K562 (cell line): ENCODE data around the gene GHITM. TPM values are rescaled to one million over a fixed set of nuclear protein-coding genes. Genes with fewer than 3 reads are reported as not detected.

ENCODE experiments used
- BDP1 ChIP-seq: IDR thresholded peaks from 3 replicates; pipeline ENCODE4 v1.6.1; 2011; ENCODE audit not compliant: insufficient read length, insufficient read depth
- CBX3 ChIP-seq, 2 experiments: IDR thresholded peaks; 1 replicate in 1 of 2; 2 replicates in 1 of 2; pipeline ENCODE4 v1.6.1; 2012; ENCODE audit warnings: inconsistent platforms in 2 of 2, low read length in 2 of 2, borderline replicate concordance in 1 of 2, control low read depth in 1 of 2
- COPS2 ChIP-seq: fragments of 450-650 bp; conservative IDR thresholded peaks from 2 replicates; pipeline ENCODE4 v1.6.1; 2016; ENCODE audit warnings: mild to moderate bottlenecking, moderate library complexity
- ETV5 ChIP-seq: sonication (generic); formaldehyde crosslinking; IDR thresholded peaks from 2 replicates; pipeline ENCODE4 v1.4.0; 2020; ENCODE audit warnings: low read depth, mild to moderate bottlenecking, missing genetic modification reagents
- MTA1 ChIP-seq: fragments of 450-650 bp; IDR thresholded peaks from 2 replicates; pipeline ENCODE4 v1.6.1; 2017; ENCODE audit warnings: borderline replicate concordance
- POLR2G ChIP-seq: fragments of 200-400 bp; formaldehyde crosslinking; IDR thresholded peaks from 2 replicates; pipeline ENCODE4 v1.6.1; 2017; ENCODE audit warnings: low read depth, mild to moderate bottlenecking, antibody characterized with exemption, low read length, moderate library complexity
- RERE ChIP-seq: sonication (generic); formaldehyde crosslinking; IDR thresholded peaks from 2 replicates; pipeline ENCODE4 v1.8.0; 2023; ENCODE audit warnings: missing genetic modification reagents, mild to moderate bottlenecking, borderline replicate concordance
- RREB1 ChIP-seq: fragments of 250-450 bp; sonication (Bioruptor Pico); IDR thresholded peaks from 2 replicates; pipeline ENCODE4 v1.4.0; 2020
- SLC30A9 ChIP-seq: fragments of 250-450 bp; sonication (Bioruptor Pico); IDR thresholded peaks from 2 replicates; pipeline ENCODE4 v1.8.0; 2022; ENCODE audit warnings: mild to moderate bottlenecking, moderate library complexity
- STAT5B ChIP-seq: fragments of 250-450 bp; sonication (Bioruptor Pico); IDR thresholded peaks from 2 replicates; pipeline ENCODE4 v1.8.0; 2021; ENCODE audit warnings: mild to moderate bottlenecking, inconsistent platforms
- THAP7 ChIP-seq: fragments of 250-450 bp; sonication (Bioruptor Pico); IDR thresholded peaks from 2 replicates; pipeline ENCODE4 v1.5.0; 2021
- TSC22D4 ChIP-seq: fragments of 450-650 bp; IDR thresholded peaks from 2 replicates; pipeline ENCODE4 v1.6.1; 2016; ENCODE audit warnings: missing genetic modification characterization, missing biosample characterization, control low read depth
- ZNF12 ChIP-seq: sonication (generic); formaldehyde crosslinking; IDR thresholded peaks from 2 replicates; pipeline ENCODE4 v1.4.0; 2020; ENCODE audit warnings: mild to moderate bottlenecking, missing genetic modification reagents
- ZNF444 ChIP-seq: fragments of 250-450 bp; sonication (Bioruptor Pico); IDR thresholded peaks from 2 replicates; pipeline ENCODE4 v1.4.0; 2020; ENCODE audit warnings: mild to moderate bottlenecking, moderate library complexity
- ZNF561 ChIP-seq: fragments of 450-650 bp; formaldehyde crosslinking; conservative IDR thresholded peaks from 2 replicates; pipeline ENCODE4 v1.4.0; 2020; ENCODE audit warnings: mild to moderate bottlenecking, moderate library complexity
- ZNF780A ChIP-seq: fragments of 250-450 bp; sonication (Bioruptor Pico); IDR thresholded peaks from 2 replicates; pipeline ENCODE4 v1.5.0; 2021; ENCODE audit warnings: mild to moderate bottlenecking
- polyA plus RNA-seq, 8 experiments: library from polyadenylated mRNA; depleted of rRNA in 4 of 8; stranded (reverse) in 5 of 8; unstranded in 3 of 8; fragments of >200 nt; fragmentation: Nextera tagmentation in 2 of 8; fragmentation: Illumina TruSeq in 1 of 8; extraction: Ambion mirVana in 2 of 8; extraction: Trizol in 1 of 8; gene quantifications; 2 replicates each; pipeline versions ENCODE4 v1.2.1 to v1.2.3, GENCODE V29; 2011 to 2014; ENCODE audit warnings: inconsistent platforms in 1 of 8, missing spikeins in 1 of 8
- total RNA-seq, 7 experiments: library from RNA; depleted of rRNA in 6 of 7; stranded (reverse); fragments of >200 nt in 6 of 7; fragmentation: Illumina TruSeq in 2 of 7; extraction: Trizol in 2 of 7; gene quantifications; 2 replicates each; pipeline versions ENCODE4 v1.2.1 to v1.2.3, GENCODE V29; 2011 to 2021; ENCODE audit warnings: low replicate concordance in 1 of 7

The GHITM gene
- total and polyA plus RNA-seq, 9 of the 15 experiments (the other 6 are each of a cell fraction or from before 2014, with no cell fraction given), result 322 to 1,258 (median 386) TPM

GRCh38 chr10:84139126-84140035 lies at the start of gene GHITM (continued):
- TF ChIP-seq RERE (no peak), POLR2G (peak; percentile 99), MTA1 (peak; percentile 99), RREB1 (peak; percentile 86; the same call in 1 of the 2 replicates), BDP1 (no peak), TSC22D4 (tag) (no peak), ETV5 (peak; percentile 83; the same call in 1 of the 2 replicates), ZNF12 (CRISPR knock-in tag) (peak; percentile 56; the same call in 1 of the 2 replicates), THAP7 (CRISPR knock-in tag) (0 out of 2 replicates have a peak, but pooled peaks have one; percentile 73), CBX3 (IDR thresholded peaks at IDR 0.05; ENCODE audit: borderline replicate concordance in 1 of 2, low read length in 2 of 2) (no peak), ZNF780A (CRISPR knock-in tag) (no peak), STAT5B (no peak), ZNF561 (CRISPR knock-in tag) (no peak), COPS2 (no peak), ZNF444 (CRISPR knock-in tag) (no peak), SLC30A9 (CRISPR knock-in tag) (no peak)
